Esophagus squamous epithelium (tissue), 4 donors: ENCODE data around the gene KDM6B.

Experiments
- POLR2A ChIP-seq, 4 donors: fragments of 450-650 bp; IDR thresholded peaks; one replicate each; pipeline ENCODE4 v1.6.1; 2017; ENCODE audit warnings: antibody characterized with exemption in 4 of 4, mild to moderate bottlenecking in 4 of 4, moderate library complexity in 3 of 4
- TF ChIP-seq, protein P1 (sequence below), 6 experiments: fragments of 450-650 bp in 4 of 6; fragments of 200-600 bp in 2 of 6; sonication (generic) in 2 of 6; IDR thresholded peaks; one replicate each; pipeline ENCODE4 v1.5.1; 2016 to 2019; ENCODE audit warnings: antibody characterized with exemption in 6 of 6, mild to moderate bottlenecking in 4 of 6, moderate library complexity in 4 of 6

DNA sequence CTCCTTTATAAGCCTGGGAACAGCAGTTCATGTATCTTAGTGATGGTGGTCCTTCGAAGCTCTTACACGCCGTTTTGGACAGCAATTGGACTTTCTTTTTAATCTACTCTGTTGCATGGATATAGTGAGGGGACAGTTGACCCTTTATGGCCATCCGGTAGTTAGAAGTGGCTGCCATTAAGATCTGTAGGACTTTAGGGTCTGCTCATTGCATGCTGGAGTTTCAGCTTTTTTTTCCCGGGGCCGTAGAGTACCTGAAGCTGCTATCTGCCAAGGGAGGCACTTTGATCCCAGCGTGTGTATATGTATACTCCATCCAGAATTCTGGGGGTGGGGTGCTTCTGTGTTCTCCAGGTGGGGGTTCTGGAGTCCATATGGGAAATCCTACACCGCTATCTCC lies 25.0 kb downstream of the KDM6B start:
- TF ChIP-seq, protein P1, sequence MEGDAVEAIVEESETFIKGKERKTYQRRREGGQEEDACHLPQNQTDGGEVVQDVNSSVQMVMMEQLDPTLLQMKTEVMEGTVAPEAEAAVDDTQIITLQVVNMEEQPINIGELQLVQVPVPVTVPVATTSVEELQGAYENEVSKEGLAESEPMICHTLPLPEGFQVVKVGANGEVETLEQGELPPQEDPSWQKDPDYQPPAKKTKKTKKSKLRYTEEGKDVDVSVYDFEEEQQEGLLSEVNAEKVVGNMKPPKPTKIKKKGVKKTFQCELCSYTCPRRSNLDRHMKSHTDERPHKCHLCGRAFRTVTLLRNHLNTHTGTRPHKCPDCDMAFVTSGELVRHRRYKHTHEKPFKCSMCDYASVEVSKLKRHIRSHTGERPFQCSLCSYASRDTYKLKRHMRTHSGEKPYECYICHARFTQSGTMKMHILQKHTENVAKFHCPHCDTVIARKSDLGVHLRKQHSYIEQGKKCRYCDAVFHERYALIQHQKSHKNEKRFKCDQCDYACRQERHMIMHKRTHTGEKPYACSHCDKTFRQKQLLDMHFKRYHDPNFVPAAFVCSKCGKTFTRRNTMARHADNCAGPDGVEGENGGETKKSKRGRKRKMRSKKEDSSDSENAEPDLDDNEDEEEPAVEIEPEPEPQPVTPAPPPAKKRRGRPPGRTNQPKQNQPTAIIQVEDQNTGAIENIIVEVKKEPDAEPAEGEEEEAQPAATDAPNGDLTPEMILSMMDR (IDR thresholded peaks at IDR 0.05): no peak
- TF ChIP-seq POLR2A (IDR thresholded peaks at IDR 0.05): no peak
